ENCODE data around the gene PACS1.
A peak's percentile ranks its signal among the peaks of the same experiment; 100 is the strongest.

DNA sequence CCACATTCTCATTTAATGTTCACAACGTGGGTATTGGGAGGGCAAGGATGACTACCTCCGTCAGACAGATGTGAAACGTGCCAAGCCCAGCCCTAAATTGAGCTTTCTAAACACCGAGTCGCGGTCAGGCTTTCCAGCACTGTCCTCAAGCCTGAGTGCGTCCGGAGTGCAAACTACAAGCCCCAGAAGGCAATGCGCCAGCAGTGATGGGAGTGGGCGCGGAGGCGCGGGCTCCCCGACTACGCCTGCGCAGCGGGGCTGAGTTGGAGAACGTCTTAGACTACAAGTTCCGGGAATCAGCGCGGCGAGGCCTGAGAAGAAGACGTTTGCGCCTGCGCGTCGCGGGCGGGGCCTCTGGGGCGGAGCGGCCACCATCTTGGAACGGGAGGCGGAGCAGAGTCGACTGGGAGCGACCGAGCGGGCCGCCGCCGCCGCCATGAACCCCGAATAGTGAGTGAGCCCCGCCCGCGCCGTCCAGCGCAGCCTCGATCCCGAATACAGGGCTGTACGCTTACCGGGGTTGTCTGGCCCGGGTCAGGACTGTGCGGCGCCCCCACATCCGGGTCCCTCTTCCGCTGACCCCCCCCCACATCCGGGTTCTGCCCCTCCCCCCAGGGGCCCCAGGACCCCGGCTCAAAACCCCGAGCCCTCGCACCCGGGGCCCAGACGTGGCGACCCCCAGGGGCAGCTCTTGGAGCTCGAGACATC is 198.3 kb downstream of the PACS1 start, which contains the start of gene RAB1B:
- TF ChIP-seq TAF1 (IDR thresholded peaks at IDR 0.05; ENCODE audit: low read depth, low read length), result peak; percentile 63
- peak; percentile 74 for TF ChIP-seq POLR2A (IDR thresholded peaks at IDR 0.05; ENCODE audit: low read depth, low read length)
- peak; percentile 56 for TF ChIP-seq POLR2AphosphoS5 (IDR thresholded peaks at IDR 0.05; ENCODE audit: low read depth, low read length)
- TF ChIP-seq PAX5 (IDR thresholded peaks at IDR 0.05; ENCODE audit: insufficient read depth, low read length, severe bottlenecking), result peak; percentile 5
- no peak for TF ChIP-seq SPI1 (IDR thresholded peaks at IDR 0.05; ENCODE audit: low read depth, low read length)
- no peak for TF ChIP-seq POU2F2 (IDR thresholded peaks at IDR 0.05; ENCODE audit: low read depth, low read length)

Measured in GM12891 (cell line).